ENCODE measurements around the gene CACNA1B. TPM values are rescaled to one million over a fixed set of nuclear protein-coding genes. Genes with fewer than 3 reads are reported as not detected.

CACNA1B gene
- total RNA-seq, 2 donors from 2014 or later, result 3.6 to 7.9 TPM

DNA sequence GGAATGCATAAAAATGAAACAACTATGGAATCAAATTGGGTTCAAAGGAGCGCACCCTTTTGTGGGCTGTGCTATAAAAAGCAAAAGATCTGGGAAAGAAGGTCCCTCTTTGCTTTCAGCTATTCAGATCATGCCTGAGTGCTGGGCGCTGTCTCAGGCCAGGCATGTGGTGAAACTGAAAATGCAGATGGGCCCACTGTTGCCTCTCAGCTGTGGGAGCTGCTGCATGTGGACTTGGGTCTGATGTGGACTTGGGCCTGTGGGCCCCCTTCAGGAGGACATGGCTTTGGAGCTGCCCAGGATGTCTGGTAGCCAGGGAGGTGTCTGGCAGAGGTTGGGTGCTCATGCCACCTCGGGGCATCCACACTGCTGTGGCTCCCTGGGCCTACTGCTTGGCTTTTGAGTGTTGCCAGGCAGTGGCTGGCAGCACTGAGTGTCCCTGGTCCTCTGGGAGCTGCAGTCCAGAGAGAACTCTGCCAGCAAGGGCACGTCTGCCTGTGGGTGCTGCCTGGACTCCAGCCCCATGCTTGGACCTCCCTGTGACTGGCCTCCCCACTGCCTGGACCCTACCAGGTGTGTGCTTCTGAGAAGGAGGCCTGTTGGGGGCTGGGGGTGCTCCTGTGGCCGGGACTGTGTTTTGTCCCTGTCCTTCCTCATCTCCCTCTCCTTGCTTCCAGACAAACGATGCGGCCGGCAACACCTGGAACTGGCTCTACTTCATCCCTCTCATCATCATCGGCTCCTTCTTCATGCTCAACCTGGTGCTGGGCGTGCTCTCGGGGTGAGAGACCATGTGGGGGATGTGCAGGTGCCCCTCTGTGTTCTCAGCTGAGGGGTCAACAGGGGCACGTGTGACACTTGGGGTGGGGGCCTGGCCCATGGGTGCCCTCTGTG, 74.3 kb downstream of the CACNA1B start:
- no peaks in the 10 kb centered on the region for H3K27me3 Mint-ChIP-seq (ENCODE audit: insufficient read depth)
- H3K27ac Mint-ChIP-seq, result no peak overlapping the region
- H3K4me1 Mint-ChIP-seq, result no peaks in the 10 kb centered on the region
- no peaks in the 10 kb centered on the region for H3K27me3 ChIP-seq (ENCODE audit: control insufficient read depth, insufficient read depth, low read length, poor library complexity, severe bottlenecking)
- peaks cover 2% of the 10 kb centered on the region for H3K9me3 Mint-ChIP-seq
- TF ChIP-seq, protein P1, sequence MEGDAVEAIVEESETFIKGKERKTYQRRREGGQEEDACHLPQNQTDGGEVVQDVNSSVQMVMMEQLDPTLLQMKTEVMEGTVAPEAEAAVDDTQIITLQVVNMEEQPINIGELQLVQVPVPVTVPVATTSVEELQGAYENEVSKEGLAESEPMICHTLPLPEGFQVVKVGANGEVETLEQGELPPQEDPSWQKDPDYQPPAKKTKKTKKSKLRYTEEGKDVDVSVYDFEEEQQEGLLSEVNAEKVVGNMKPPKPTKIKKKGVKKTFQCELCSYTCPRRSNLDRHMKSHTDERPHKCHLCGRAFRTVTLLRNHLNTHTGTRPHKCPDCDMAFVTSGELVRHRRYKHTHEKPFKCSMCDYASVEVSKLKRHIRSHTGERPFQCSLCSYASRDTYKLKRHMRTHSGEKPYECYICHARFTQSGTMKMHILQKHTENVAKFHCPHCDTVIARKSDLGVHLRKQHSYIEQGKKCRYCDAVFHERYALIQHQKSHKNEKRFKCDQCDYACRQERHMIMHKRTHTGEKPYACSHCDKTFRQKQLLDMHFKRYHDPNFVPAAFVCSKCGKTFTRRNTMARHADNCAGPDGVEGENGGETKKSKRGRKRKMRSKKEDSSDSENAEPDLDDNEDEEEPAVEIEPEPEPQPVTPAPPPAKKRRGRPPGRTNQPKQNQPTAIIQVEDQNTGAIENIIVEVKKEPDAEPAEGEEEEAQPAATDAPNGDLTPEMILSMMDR (conservative IDR thresholded peaks at IDR 0.05), result no peak
- H3K27ac ChIP-seq (ENCODE audit: low read depth, low read length), result no peak overlapping the region
- DNase-seq, result no peak
- H3K4me3 ChIP-seq (ENCODE audit: low read length), result no peak overlapping the region
- WGBS, 2 experiments (ENCODE audit: insufficient coverage in 1 of 2, insufficient read length in 1 of 2), result 81 to 94% methylated on average over 9 to 12 of the region's 12 CpGs
- no peak overlapping the region for H3K4me3 Mint-ChIP-seq
- no peaks in the 10 kb centered on the region for H3K36me3 ChIP-seq (ENCODE audit: control insufficient read depth, insufficient read depth, low read length)
- no peak overlapping the region for H3K9ac ChIP-seq (ENCODE audit: extremely low read depth, low read length, poor library complexity, severe bottlenecking)
- no peaks in the 10 kb centered on the region for H3K4me1 ChIP-seq (ENCODE audit: control insufficient read depth, insufficient read depth, low read length)
- peaks cover 4% of the 10 kb centered on the region for H3K36me3 Mint-ChIP-seq (ENCODE audit: low read depth)
- H3K9me3 ChIP-seq (ENCODE audit: control insufficient read depth, low read length), result peaks cover 38% of the 10 kb centered on the region

DNA sequence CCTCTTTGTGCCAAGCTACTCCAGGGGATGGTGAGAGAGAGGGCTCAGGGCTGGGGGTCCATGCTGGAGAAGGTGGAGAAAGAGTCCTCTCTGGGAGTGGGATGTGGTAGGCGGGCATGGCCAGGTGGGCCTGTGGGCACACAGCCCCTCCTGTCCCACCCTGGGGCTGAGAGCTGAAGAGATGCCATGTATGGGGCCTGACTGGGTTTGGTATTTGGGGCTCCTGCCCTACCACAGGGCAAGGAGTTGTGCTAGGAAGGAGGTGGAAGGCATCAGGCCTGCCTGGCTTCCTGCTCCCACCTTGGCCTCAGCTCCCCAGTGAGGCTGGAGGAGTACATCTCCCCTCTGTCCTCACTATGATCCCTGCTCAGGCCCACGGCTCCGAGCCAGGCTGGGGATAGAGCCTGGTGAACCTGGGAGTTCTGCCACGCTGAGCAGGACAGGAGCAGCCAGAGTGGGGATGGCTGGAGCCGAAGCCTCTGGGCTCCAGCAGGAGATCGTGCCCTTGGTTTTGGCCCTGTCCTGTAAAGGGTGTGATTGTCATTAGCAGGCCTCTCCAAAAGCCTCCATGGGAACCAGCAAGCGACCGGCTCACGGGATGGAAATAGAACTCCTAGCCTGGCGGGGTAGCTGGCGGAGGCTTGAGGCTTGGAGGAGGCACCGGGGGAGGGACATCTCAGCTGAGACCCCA, 75.5 kb downstream of the CACNA1B start:
- 73 to 87% methylated on average over 3 to 12 of the region's 12 CpGs for WGBS, 2 experiments (ENCODE audit: insufficient coverage in 1 of 2, insufficient read length in 1 of 2)
- no peaks in the 10 kb centered on the region for H3K36me3 ChIP-seq (ENCODE audit: control insufficient read depth, insufficient read depth, low read length)
- no peaks in the 10 kb centered on the region for H3K36me3 Mint-ChIP-seq (ENCODE audit: low read depth)
- H3K9me3 ChIP-seq (ENCODE audit: control insufficient read depth, low read length), result peaks cover 25% of the 10 kb centered on the region
- no peak overlapping the region for H3K4me3 Mint-ChIP-seq
- no peaks in the 10 kb centered on the region for H3K27me3 Mint-ChIP-seq (ENCODE audit: insufficient read depth)
- H3K4me1 Mint-ChIP-seq, result no peaks in the 10 kb centered on the region
- no peak overlapping the region for H3K4me3 ChIP-seq (ENCODE audit: low read length)
- no peaks in the 10 kb centered on the region for H3K4me1 ChIP-seq (ENCODE audit: control insufficient read depth, insufficient read depth, low read length)
- H3K27ac ChIP-seq (ENCODE audit: low read depth, low read length), result no peak overlapping the region
- peaks cover 2% of the 10 kb centered on the region for H3K9me3 Mint-ChIP-seq
- no peak for DNase-seq
- H3K27me3 ChIP-seq (ENCODE audit: control insufficient read depth, insufficient read depth, low read length, poor library complexity, severe bottlenecking), result no peaks in the 10 kb centered on the region
- H3K9ac ChIP-seq (ENCODE audit: extremely low read depth, low read length, poor library complexity, severe bottlenecking), result no peak overlapping the region
- TF ChIP-seq, protein P1 (conservative IDR thresholded peaks at IDR 0.05), result no peak
- peak overlapping the region; percentile 40 for H3K27ac Mint-ChIP-seq

DNA sequence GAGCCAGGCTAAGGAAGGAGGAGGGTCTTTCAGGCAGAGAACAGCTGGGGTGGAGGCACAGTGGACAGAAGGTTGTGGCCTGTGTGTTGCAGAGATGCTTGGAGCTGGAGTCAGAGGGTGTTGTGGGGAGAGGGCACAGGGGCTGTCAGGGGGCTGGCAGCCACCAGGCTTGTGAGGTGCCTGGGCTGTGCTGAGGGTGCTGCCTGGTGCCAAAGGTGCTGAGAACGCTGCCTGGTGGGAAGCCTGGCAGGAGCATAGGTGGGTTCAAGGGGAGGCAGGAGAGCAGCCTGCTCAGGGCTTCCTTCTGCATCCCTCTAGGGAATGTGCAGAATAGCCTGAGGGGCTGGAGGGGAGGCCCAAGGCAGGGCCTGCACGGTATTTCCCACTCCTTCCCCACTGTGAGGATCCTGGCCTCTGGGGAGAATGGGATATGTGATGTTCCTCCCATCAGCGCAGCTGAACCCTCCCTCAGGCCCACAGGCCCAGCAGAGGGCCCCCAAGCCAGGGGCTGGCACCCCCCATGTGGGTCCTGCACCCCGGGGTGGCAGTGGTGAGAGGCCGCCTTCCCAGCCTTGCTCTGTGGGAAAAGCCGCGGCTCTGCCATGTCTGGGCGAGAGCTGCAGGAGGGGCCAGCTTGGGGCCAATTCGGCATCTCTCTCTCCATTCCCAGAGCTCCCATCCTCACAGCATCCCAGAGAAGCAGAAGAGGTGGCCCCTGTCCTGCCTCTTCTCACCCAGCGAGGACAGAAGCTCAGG, 76.3 kb downstream of the CACNA1B start:
- no peak overlapping the region for H3K4me3 ChIP-seq (ENCODE audit: low read length)
- Mint-ChIP-seq H3K27me3 (ENCODE audit: insufficient read depth) (no peaks in the 10 kb centered on the region), H3K9me3 (peaks cover 2% of the 10 kb centered on the region), H3K27ac (peak overlapping the region; percentile 40), H3K4me3 (no peak overlapping the region), H3K36me3 (ENCODE audit: low read depth) (no peaks in the 10 kb centered on the region), H3K4me1 (no peaks in the 10 kb centered on the region)
- H3K9me3 ChIP-seq (ENCODE audit: control insufficient read depth, low read length), result peaks cover 18% of the 10 kb centered on the region
- TF ChIP-seq, protein P1 (conservative IDR thresholded peaks at IDR 0.05), result no peak
- H3K27ac ChIP-seq (ENCODE audit: low read depth, low read length), result no peak overlapping the region
- peak; percentile 21 for DNase-seq
- no peaks in the 10 kb centered on the region for H3K27me3 ChIP-seq (ENCODE audit: control insufficient read depth, insufficient read depth, low read length, poor library complexity, severe bottlenecking)
- WGBS, 2 experiments (ENCODE audit: insufficient coverage in 1 of 2, insufficient read length in 1 of 2), result 77 to 87% methylated on average over 4 to 9 of the region's 10 CpGs
- H3K9ac ChIP-seq (ENCODE audit: extremely low read depth, low read length, poor library complexity, severe bottlenecking), result no peak overlapping the region
- H3K36me3 ChIP-seq (ENCODE audit: control insufficient read depth, insufficient read depth, low read length), result no peaks in the 10 kb centered on the region
- H3K4me1 ChIP-seq (ENCODE audit: control insufficient read depth, insufficient read depth, low read length), result no peaks in the 10 kb centered on the region

Measured in endodermal cell (in vitro differentiated cells).